ENCODE results near the gene HS3ST5. TPM values are rescaled to one million over a fixed set of nuclear protein-coding genes. Genes with fewer than 3 reads are reported as not detected.

Gene HS3ST5
- total RNA-seq, 1 donor from 2014 or later: under 0.01 TPM

GRCh38 chr6:114216789-114217467 lies 125.9 kb downstream of the HS3ST5 start:
- Histone ChIP-seq H3K9me3 (ENCODE audit: control insufficient read depth in 3 of 3, low read length in 3 of 3) (no peaks in the 10 kb centered on the region), H3K27me3 (ENCODE audit: control insufficient read depth in 3 of 3, insufficient read depth in 3 of 3, low read length in 3 of 3) (no peaks in the 10 kb centered on the region), H3K4me3 (ENCODE audit: low read length in 3 of 3) (peak overlapping the region; percentile 10 to 41 (median 22)), H3K36me3 (ENCODE audit: control insufficient read depth in 3 of 3, insufficient read depth in 3 of 3, low read length in 3 of 3) (no peaks in the 10 kb centered on the region), H3K9ac (ENCODE audit: low read depth in 1 of 3, low read length in 3 of 3) (no peak overlapping the region), H3K4me1 (ENCODE audit: control insufficient read depth in 3 of 3, insufficient read depth in 3 of 3, low read length in 3 of 3) (peaks cover 0 to 17% (median 0%) of the 10 kb centered on the region in 3 donors), H3K27ac (ENCODE audit: low read depth, low read length) (peak overlapping the region; percentile 78)

- H3K9me3 ChIP-seq (ENCODE audit: control insufficient read depth in 3 of 3, low read length in 3 of 3): no peaks in the 10 kb centered on the region
- H3K4me3 ChIP-seq (ENCODE audit: low read length in 3 of 3): no peak overlapping the region
- no peak overlapping the region for H3K27ac ChIP-seq (ENCODE audit: low read depth, low read length)
- no peaks in the 10 kb centered on the region for H3K36me3 ChIP-seq (ENCODE audit: control insufficient read depth in 3 of 3, insufficient read depth in 3 of 3, low read length in 3 of 3)
- H3K9ac ChIP-seq (ENCODE audit: low read depth in 1 of 3, low read length in 3 of 3): no peak overlapping the region
- peaks cover 0 to 9% (median 0%) of the 10 kb centered on the region in 3 donors for H3K4me1 ChIP-seq (ENCODE audit: control insufficient read depth in 3 of 3, insufficient read depth in 3 of 3, low read length in 3 of 3)
- H3K27me3 ChIP-seq (ENCODE audit: control insufficient read depth in 3 of 3, insufficient read depth in 3 of 3, low read length in 3 of 3): no peaks in the 10 kb centered on the region
Measured at GRCh38 chr6:114210467-114210866, 132.4 kb downstream of the HS3ST5 start.

GRCh38 chr6:114203460-114203859 lies 139.4 kb downstream of the HS3ST5 start:
- Histone ChIP-seq H3K4me3 (ENCODE audit: low read length in 3 of 3) (no peak overlapping the region), H3K9me3 (ENCODE audit: control insufficient read depth in 3 of 3, low read length in 3 of 3) (no peaks in the 10 kb centered on the region), H3K4me1 (ENCODE audit: control insufficient read depth in 3 of 3, insufficient read depth in 3 of 3, low read length in 3 of 3) (no peaks in the 10 kb centered on the region), H3K27me3 (ENCODE audit: control insufficient read depth in 3 of 3, insufficient read depth in 3 of 3, low read length in 3 of 3) (no peaks in the 10 kb centered on the region), H3K9ac (ENCODE audit: low read depth in 1 of 3, low read length in 3 of 3) (no peak overlapping the region), H3K27ac (ENCODE audit: low read depth, low read length) (no peak overlapping the region), H3K36me3 (ENCODE audit: control insufficient read depth in 3 of 3, insufficient read depth in 3 of 3, low read length in 3 of 3) (no peaks in the 10 kb centered on the region)

DNA sequence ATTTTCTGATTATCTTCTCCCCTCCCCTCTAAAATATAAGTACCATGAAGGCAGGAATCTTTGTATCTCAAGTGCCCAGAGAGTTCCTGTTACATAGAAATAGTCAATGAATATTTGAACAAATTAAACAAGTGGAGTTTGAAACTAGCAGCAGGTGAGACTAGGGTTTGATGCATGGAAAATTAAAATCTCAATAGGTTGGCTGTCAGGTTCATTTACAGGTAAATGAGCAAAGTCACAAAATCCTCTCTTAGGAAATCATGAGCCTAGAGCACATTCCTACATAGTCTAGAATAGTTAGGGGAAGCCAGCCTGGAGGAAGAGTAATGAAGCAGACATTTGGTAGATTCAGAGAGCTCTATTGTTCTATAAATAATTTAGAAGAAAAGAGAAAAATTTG lies 140.4 kb downstream of the HS3ST5 start:
- Histone ChIP-seq H3K4me1 (ENCODE audit: control insufficient read depth in 3 of 3, insufficient read depth in 3 of 3, low read length in 3 of 3) (no peaks in the 10 kb centered on the region), H3K9ac (ENCODE audit: low read depth in 1 of 3, low read length in 3 of 3) (no peak overlapping the region), H3K36me3 (ENCODE audit: control insufficient read depth in 3 of 3, insufficient read depth in 3 of 3, low read length in 3 of 3) (no peaks in the 10 kb centered on the region), H3K9me3 (ENCODE audit: control insufficient read depth in 3 of 3, low read length in 3 of 3) (no peaks in the 10 kb centered on the region), H3K27ac (ENCODE audit: low read depth, low read length) (no peak overlapping the region), H3K27me3 (ENCODE audit: control insufficient read depth in 3 of 3, insufficient read depth in 3 of 3, low read length in 3 of 3) (no peaks in the 10 kb centered on the region), H3K4me3 (ENCODE audit: low read length in 3 of 3) (no peak overlapping the region)

GRCh38 chr6:114200891-114201290 lies 141.9 kb downstream of the HS3ST5 start:
- Histone ChIP-seq H3K27me3 (ENCODE audit: control insufficient read depth in 3 of 3, insufficient read depth in 3 of 3, low read length in 3 of 3) (no peaks in the 10 kb centered on the region), H3K9me3 (ENCODE audit: control insufficient read depth in 3 of 3, low read length in 3 of 3) (no peaks in the 10 kb centered on the region), H3K36me3 (ENCODE audit: control insufficient read depth in 3 of 3, insufficient read depth in 3 of 3, low read length in 3 of 3) (no peaks in the 10 kb centered on the region), H3K4me3 (ENCODE audit: low read length in 3 of 3) (no peak overlapping the region), H3K9ac (ENCODE audit: low read depth in 1 of 3, low read length in 3 of 3) (no peak overlapping the region), H3K4me1 (ENCODE audit: control insufficient read depth in 3 of 3, insufficient read depth in 3 of 3, low read length in 3 of 3) (no peaks in the 10 kb centered on the region), H3K27ac (ENCODE audit: low read depth, low read length) (no peak overlapping the region)

DNA sequence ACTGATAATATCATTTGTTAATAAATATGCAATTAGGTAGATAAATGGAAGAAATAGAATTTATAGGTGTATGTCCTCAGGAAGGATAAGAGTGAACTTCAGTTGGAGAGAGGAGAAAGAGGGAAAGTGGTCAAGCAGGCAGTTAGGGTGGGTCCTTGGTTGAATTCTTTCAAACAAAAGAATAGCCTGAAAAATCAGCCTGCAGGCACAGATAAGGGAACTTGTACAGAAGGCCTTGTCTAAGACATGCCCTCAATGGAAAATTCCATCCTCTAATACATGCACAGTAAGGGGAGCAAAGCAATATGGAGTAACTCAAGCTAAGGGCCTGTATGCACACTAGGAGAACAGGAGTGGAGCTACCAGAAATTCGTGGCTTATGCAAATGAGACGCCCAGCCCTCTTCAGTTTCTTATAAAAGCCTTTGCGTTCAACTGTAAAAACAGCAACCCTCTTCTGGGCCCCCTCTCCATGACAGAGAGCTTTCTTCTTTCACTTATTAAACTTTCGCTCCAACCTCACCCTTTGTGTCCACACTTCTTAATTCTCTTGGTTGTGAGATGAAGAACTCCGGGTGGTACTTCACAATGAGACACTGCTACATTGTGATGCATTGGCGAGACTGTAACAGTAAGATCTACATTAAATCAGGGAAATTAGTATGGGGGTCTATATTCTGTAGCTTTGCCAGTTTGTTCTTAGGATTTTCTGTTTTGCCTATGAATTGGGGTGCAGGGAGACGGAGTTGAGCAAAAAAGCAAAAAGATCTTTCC lies 147.0 kb downstream of the HS3ST5 start:
- Histone ChIP-seq H3K27me3 (ENCODE audit: control insufficient read depth in 3 of 3, insufficient read depth in 3 of 3, low read length in 3 of 3) (no peaks in the 10 kb centered on the region), H3K27ac (ENCODE audit: low read depth, low read length) (no peak overlapping the region), H3K36me3 (ENCODE audit: control insufficient read depth in 3 of 3, insufficient read depth in 3 of 3, low read length in 3 of 3) (no peaks in the 10 kb centered on the region), H3K4me3 (ENCODE audit: low read length in 3 of 3) (no peak overlapping the region), H3K4me1 (ENCODE audit: control insufficient read depth in 3 of 3, insufficient read depth in 3 of 3, low read length in 3 of 3) (peaks cover 9 to 15% (median 12%) of the 10 kb centered on the region in 3 donors), H3K9me3 (ENCODE audit: control insufficient read depth in 3 of 3, low read length in 3 of 3) (no peaks in the 10 kb centered on the region), H3K9ac (ENCODE audit: low read depth in 1 of 3, low read length in 3 of 3) (no peak overlapping the region)

DNA sequence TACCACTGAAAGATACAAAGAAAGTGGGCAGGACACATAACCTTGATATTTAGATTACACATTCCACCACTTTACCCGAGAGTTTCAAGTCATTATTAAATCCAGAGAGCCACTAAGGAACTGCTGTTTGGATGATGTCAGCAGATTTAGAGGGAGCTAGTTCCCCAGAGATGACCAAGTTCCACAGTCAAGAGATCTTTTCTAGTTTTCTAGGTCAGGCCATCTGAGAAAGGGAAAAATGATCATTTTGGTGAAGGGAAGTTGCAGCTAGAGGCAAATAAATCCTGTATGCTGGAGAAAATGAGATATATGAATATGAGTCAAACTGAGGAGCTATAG lies 147.8 kb downstream of the HS3ST5 start:
- no peaks in the 10 kb centered on the region for H3K9me3 ChIP-seq (ENCODE audit: control insufficient read depth in 3 of 3, low read length in 3 of 3)
- no peak overlapping the region for H3K9ac ChIP-seq (ENCODE audit: low read depth in 1 of 3, low read length in 3 of 3)
- H3K4me1 ChIP-seq (ENCODE audit: control insufficient read depth in 3 of 3, insufficient read depth in 3 of 3, low read length in 3 of 3): peaks cover 9 to 15% (median 12%) of the 10 kb centered on the region in 3 donors
- H3K27me3 ChIP-seq (ENCODE audit: control insufficient read depth in 3 of 3, insufficient read depth in 3 of 3, low read length in 3 of 3): no peaks in the 10 kb centered on the region
- H3K36me3 ChIP-seq (ENCODE audit: control insufficient read depth in 3 of 3, insufficient read depth in 3 of 3, low read length in 3 of 3): no peaks in the 10 kb centered on the region
- H3K4me3 ChIP-seq (ENCODE audit: low read length in 3 of 3): peak overlapping the region in 1 of 3 donors; percentile 27
- peak overlapping the region; percentile 56 for H3K27ac ChIP-seq (ENCODE audit: low read depth, low read length)

DNA sequence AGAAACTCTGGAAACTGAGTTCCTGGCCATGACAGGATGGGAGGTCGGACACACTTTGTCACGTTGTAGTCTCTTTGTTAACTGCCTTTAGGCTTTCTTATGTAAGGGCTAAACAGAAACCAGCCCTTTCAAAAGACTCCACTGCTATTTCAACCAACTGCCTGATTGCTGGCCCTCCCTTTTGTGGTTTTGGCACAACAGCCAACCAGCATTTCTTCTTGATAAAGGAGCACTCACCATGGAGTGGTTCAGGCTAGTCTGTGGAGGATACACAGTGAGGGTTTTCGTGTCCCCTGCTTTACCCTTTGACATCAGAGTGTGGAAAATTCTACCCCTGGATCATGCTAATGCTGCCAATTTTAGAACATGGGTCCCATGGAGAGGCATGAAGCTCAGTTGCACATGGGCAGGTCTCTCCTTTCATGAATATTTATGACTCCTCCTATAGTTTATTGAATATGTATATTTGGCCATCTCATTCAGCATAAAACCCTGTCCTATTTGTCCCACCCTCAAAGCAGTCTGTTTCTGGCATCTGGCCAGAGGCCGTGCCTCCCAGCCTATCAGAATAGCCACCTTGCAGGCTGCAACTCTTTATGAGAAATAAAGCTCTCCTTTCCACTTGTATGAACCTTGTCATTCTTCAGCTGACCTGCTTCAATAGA lies 148.3 kb downstream of the HS3ST5 start:
- peaks cover 9 to 15% (median 12%) of the 10 kb centered on the region in 3 donors for H3K4me1 ChIP-seq (ENCODE audit: control insufficient read depth in 3 of 3, insufficient read depth in 3 of 3, low read length in 3 of 3)
- no peaks in the 10 kb centered on the region for H3K27me3 ChIP-seq (ENCODE audit: control insufficient read depth in 3 of 3, insufficient read depth in 3 of 3, low read length in 3 of 3)
- peak overlapping the region in 2 of 3 donors; percentile 27 to 44 for H3K4me3 ChIP-seq (ENCODE audit: low read length in 3 of 3)
- no peaks in the 10 kb centered on the region for H3K36me3 ChIP-seq (ENCODE audit: control insufficient read depth in 3 of 3, insufficient read depth in 3 of 3, low read length in 3 of 3)
- H3K9ac ChIP-seq (ENCODE audit: low read depth in 1 of 3, low read length in 3 of 3): no peak overlapping the region
- no peaks in the 10 kb centered on the region for H3K9me3 ChIP-seq (ENCODE audit: control insufficient read depth in 3 of 3, low read length in 3 of 3)
- H3K27ac ChIP-seq (ENCODE audit: low read depth, low read length): peak overlapping the region; percentile 56

DNA sequence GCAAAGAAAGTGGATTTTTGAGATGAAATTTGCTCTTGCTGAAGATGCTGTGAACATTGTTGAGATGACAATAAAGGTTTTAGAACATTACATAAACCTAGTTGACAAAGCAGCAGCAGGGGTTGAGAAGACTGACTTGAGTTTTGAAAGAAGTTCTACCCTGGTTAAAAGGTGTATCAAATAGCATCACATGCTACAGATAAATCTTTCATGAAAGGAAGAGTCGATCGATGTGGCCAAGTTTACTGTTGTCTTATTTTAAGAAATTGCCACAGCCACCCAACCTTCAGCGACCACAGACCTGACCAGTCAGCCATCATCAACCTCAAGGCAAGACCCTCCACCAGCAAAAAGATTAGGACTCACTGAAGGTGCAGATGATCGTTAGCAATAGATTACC lies 155.3 kb downstream of the HS3ST5 start:
- peaks cover 0 to 5% (median 0%) of the 10 kb centered on the region in 3 donors for H3K4me1 ChIP-seq (ENCODE audit: control insufficient read depth in 3 of 3, insufficient read depth in 3 of 3, low read length in 3 of 3)
- H3K27ac ChIP-seq (ENCODE audit: low read depth, low read length): no peak overlapping the region
- no peaks in the 10 kb centered on the region for H3K36me3 ChIP-seq (ENCODE audit: control insufficient read depth in 3 of 3, insufficient read depth in 3 of 3, low read length in 3 of 3)
- H3K9me3 ChIP-seq (ENCODE audit: control insufficient read depth in 3 of 3, low read length in 3 of 3): no peaks in the 10 kb centered on the region
- no peaks in the 10 kb centered on the region for H3K27me3 ChIP-seq (ENCODE audit: control insufficient read depth in 3 of 3, insufficient read depth in 3 of 3, low read length in 3 of 3)
- H3K9ac ChIP-seq (ENCODE audit: low read depth in 1 of 3, low read length in 3 of 3): no peak overlapping the region
- no peak overlapping the region for H3K4me3 ChIP-seq (ENCODE audit: low read length in 3 of 3)

DNA sequence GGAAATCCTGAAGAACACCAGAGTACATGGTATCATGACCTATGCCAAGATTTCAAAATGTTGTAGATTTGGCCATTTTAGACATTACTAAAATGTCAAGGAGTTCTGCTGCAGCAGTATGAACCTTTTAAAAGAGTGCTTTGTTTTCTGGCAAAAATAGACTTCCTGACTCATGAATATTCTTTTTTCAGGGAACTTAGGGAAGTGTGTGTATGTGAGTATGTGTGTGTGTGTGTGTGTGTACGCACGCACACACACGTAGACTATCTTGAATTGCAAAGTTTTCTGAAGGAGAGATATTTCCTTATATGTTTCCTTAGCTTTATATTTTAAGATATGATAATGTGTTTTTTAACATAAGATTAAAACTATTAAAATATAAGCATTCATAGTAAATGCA lies 161.2 kb downstream of the HS3ST5 start:
- Histone ChIP-seq H3K4me3 (ENCODE audit: low read length in 3 of 3) (no peak overlapping the region), H3K27ac (ENCODE audit: low read depth, low read length) (no peak overlapping the region), H3K9ac (ENCODE audit: low read depth in 1 of 3, low read length in 3 of 3) (no peak overlapping the region), H3K27me3 (ENCODE audit: control insufficient read depth in 3 of 3, insufficient read depth in 3 of 3, low read length in 3 of 3) (no peaks in the 10 kb centered on the region), H3K4me1 (ENCODE audit: control insufficient read depth in 3 of 3, insufficient read depth in 3 of 3, low read length in 3 of 3) (no peaks in the 10 kb centered on the region), H3K36me3 (ENCODE audit: control insufficient read depth in 3 of 3, insufficient read depth in 3 of 3, low read length in 3 of 3) (no peaks in the 10 kb centered on the region), H3K9me3 (ENCODE audit: control insufficient read depth in 3 of 3, low read length in 3 of 3) (no peaks in the 10 kb centered on the region)
